Measurements from ENCODE around the gene C9orf78.
A peak's percentile ranks its signal among the peaks of the same experiment; 100 is the strongest.

Gene C9orf78

DNA sequence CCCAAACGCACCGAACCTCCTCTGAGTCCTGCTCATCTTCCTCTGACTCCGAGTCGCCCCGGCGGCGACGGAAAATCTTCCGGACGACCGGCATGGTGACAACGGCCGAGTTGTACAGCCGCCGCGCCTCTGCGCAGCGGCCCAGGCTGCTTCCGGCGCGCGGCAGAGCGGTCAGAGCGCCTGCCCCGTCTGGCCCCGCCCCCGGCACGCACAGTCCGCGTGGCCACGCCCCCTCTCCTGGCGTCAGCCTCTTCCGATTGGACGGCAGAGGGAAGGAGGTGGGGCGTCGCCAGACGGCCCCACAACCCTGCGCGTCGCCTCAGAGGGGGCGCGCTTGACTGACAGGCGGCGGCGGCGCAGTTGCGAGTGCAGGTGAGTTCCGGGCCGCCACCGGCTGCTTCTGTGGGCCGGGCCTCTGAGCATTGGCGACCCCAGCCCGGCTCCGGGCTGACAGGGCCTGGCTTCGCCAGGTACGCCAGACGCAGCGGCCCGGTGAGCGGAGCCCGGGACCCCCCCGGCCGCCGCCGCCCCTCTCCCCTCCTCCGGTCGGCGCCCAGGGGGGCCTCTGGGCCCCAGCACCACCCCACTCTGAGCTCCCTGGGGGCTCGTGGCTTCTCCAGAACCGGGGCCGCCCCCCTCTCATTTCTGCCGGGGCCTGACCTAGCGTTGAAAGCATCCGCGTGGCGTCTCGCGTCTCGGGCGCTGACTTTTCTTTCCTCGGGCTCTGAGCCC is at the start of gene C9orf78, which contains the start of gene USP20:
TSS of gene C9orf78 (minus strand) at position 148 of the 732 bp plus-strand sequence. CDS start at position 94, 54 bp downstream.
TSS of gene USP20 (plus strand) at position 331 of the 732 bp plus-strand sequence. CDS start 17,098 bp downstream, outside the sequence.
- DNase-seq: peak; percentile 99

DNA sequence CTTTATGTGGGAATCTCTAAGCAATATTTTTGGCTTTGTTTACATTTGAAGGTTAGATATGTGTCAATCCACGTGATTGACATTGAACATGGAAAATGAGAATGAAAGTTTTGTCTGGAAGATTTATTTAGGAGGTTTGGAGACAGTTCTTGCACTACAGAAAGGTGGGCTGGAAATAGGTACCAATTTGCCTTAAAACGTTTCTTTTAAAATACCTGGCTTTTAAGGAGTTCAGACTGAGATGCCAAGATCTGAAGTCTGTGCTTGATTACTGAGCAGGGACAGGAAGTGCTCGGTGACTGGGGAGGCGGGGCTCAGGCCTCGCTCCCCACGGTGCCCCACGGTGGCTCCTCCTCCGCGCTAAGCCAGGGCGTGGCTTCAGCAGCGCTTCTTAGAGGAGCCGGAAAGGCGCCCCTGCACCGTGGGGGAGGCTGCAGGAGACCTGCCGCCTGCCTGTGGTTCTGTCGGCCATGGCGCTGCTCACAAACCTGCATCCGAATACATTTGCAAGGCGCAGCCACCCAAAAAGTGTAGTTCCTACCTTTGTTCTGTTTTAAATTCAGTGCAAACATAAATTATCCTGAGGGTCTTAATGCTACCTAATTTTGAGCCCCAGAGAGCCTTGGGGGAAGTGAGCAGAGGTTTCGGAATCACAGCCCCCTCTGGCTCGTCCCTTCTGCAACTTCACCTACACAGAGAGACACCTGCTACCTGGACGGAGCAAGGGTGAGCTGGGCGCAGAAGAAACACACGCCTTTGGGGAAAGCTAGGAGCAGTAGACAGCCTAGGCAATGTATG is 49.3 kb upstream of the C9orf78 start:
- DNase-seq: peak; percentile 99

GRCh38 chr9:129881547-129882324 is 46.7 kb upstream of the C9orf78 start:
- DNase-seq: no peak

- no peak for DNase-seq
Measured at GRCh38 chr9:129880654-129881546, 45.8 kb upstream of the C9orf78 start.

GRCh38 chr9:129879991-129880653 is 45.0 kb upstream of the C9orf78 start:
- no peak for DNase-seq

GRCh38 chr9:129879103-129879699 is 44.1 kb upstream of the C9orf78 start:
- DNase-seq: no peak

- DNase-seq: no peak
Measured at GRCh38 chr9:129878291-129878690, 43.2 kb upstream of the C9orf78 start.

DNA sequence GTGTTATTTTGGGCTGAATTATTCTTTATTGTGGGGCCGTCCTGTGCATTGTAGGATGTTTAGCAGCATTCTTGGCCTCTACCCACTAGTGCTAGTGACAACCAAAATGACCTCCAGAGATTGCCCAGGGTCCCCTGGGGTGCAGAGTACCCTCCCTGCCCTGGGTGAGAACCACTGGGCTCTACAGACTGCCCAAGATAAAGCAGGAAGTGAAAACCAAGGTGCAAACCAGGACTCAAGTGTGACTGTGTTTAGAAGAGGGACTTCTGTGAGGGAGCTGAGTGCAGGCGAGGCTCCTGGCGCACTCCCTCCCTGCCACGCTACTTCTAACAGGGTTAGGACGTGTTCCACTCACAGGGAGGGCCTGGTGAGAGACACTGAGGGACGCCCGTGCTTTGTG is 41.7 kb upstream of the C9orf78 start:
- no peak for DNase-seq

- DNase-seq: no peak
Measured at GRCh38 chr9:129875687-129876395, 40.8 kb upstream of the C9orf78 start.

DNA sequence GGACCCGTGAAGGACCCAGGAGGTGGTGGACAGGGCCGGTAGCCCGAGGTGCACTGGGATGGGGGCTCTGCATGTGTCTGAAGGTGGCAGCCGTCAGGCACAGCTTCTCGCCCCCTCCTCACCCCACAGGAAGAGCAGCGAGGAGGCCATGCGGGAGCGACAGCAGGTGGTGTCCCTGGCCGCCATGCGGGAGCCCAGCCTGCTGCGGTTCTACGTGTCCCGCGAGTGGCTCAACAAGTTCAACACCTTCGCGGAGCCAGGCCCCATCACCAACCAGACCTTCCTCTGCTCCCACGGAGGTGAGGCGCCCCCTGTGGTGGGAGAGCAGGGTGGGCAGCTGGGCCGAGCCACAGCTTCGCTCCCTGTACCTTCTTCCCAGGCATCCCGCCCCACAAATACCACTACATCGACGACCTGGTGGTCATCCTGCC is 40.1 kb upstream of the C9orf78 start:
- DNase-seq: no peak

- DNase-seq: no peak
Measured at GRCh38 chr9:129874261-129875101, 39.4 kb upstream of the C9orf78 start.

DNA sequence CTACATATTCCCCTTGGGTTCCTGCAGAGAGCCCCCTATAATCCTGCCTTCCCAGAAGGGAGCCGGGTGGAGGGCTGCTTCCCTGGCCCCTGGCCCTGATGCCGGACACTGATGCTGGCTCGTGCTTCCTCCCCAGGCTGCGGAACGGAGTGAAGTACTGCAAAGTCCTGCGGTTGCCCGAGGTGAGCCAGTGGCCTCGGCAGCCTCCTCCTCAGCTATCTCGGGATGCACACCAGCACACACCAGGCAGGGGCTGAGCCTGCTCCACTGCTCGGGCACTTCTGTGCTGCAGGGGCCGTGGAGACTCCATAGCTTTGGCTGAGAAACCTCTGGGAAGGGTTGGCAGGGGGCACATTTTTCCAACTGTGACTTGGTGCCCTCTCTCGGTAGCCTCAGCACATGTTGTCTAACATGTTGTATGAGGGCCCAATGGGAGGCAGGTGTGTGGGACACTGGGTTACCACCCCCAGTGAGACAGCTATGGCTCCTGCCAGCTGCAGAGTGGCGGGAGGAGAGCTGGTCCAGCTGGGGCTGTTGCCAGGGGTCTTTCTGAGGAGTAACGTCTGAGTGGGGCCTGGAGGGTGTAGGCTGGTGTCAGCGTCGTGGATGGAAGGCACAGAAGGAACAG is 38.6 kb upstream of the C9orf78 start:
- DNase-seq: no peak

DNA sequence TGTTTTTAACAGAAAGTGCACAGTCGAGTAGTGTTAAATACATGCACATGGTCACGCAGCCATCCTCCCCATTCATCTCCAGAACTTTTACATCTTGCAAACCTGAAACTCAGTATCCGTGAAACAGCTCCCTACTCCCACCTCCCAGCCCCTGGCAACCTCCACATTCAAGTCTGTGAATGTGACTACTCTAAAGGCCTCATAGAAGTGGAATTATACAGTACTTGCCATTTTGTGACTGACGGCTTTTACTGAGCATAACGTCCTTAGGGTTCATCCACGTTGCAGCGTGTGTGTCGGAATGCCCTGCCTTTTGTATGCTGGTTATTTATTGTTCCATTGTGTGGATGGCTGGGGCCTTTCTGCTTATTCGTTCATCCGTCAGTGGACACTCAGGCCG is 36.0 kb upstream of the C9orf78 start:
- DNase-seq: no peak

GRCh38 chr9:129869585-129870501 is 34.8 kb upstream of the C9orf78 start:
- no peak for DNase-seq

DNA sequence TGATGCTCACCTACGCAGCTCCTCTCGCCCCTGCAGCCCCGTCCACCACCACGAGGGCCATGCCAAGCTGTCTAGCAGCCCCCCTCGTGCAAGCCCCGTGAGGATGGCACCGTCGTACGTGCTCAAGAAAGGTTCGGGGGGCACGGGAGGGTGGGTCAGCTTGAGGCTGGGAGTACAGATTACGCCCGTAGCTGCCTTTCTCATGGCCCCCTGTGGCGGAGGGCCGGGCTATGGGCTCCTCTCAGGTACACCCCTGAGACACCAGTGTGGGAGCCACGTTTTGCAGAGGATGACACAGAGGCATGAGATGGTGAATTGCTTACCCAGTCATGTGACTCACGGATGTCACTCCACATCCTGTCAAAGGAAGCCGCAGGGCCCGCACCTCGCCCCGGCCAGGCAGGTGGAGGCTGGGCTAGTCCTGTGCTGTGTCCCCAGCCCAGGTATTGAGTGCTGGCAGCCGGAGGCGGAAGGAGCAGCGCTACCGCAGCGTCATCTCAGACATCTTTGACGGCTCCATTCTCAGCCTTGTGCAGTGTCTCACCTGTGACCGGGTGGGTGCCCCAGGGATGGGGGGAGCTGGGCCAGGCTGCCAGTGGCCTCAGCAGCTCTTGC is 33.9 kb upstream of the C9orf78 start:
- DNase-seq: peak; percentile 96

DNA sequence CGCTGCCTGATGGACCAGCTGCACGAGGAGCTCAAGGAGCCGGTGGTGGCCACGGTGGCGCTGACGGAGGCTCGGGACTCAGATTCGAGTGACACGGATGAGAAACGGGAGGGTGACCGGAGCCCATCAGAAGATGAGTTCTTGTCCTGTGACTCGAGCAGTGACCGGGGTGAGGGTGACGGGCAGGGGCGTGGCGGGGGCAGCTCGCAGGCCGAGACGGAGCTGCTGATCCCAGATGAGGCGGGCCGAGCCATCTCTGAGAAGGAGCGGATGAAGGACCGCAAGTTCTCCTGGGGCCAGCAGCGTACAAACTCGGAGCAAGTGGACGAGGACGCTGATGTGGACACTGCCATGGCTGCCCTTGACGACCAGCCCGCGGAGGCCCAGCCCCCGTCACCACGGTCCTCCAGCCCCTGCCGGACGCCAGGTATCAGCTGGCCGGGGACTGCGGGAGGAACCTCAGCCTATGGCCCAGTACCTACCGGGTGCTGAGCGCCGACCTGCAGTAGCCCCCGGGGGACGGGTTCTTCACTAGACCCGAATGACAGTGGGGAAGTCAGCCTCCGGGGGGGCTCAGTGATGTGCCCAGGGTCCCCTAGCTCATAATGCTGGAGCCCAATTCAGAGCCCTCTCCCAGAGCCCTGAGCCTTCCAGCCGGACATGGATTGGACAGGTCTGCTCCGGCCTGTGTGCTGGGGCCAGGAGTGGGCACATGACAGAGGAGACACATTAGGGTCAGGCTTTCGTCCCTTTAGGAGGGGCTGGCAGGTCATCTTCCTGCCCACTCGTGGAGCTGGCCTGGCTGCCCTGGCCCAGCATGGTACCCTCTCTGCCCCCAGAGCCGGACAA is 33.2 kb upstream of the C9orf78 start:
- DNase-seq: no peak
